Measurements from ENCODE around the gene SLC6A12. TPM values are rescaled to one million over a fixed set of nuclear protein-coding genes. Genes with fewer than 3 reads are reported as not detected.
"Not testable (repeated sequence)": the region's sequence is repeated elsewhere in the genome, so short reads cannot be mapped to it uniquely, and the experiment has no call there.

The SLC6A12 gene
- total RNA-seq, 4 donors from 2014 or later: 0.13 TPM; not detected in 3

- Histone ChIP-seq H3K36me3 (no peaks in the 10 kb centered on the region), H3K27ac (no peak overlapping the region), H3K9me3 (no peaks in the 10 kb centered on the region), H3K4me3 (no peak overlapping the region), H3K27me3 (no peaks in the 10 kb centered on the region), H3K4me1 (no peaks in the 10 kb centered on the region)
- in situ Hi-C loops (cut with MboI; ENCODE audit: low sequenced_read_pairs in 4 of 4) (no loop called here), intact Hi-C loops (cut with DNase I; ENCODE audit: low total_unique reads) (no loop called here)
- no peak for TF ChIP-seq CTCF (IDR thresholded peaks at IDR 0.05 in 4 of 5, conservative IDR thresholded peaks at IDR 0.05 in 1 of 5)
- TF ChIP-seq POLR2A (IDR thresholded peaks at IDR 0.05): no peak
- DNase-seq (no peak), ATAC-seq (no peak)
Observed at GRCh38 chr12:220491-220890, 6.5 kb upstream of the SLC6A12 start.

GRCh38 chr12:219891-220352, 6.0 kb upstream of the SLC6A12 start:
- H3K36me3 ChIP-seq: no peaks in the 10 kb centered on the region
- ATAC-seq: no peak
- TF ChIP-seq CTCF (IDR thresholded peaks at IDR 0.05 in 4 of 5, conservative IDR thresholded peaks at IDR 0.05 in 1 of 5) (peak; percentile 38 to 64 (median 48)), POLR2A (IDR thresholded peaks at IDR 0.05) (no peak)
- in situ Hi-C loops (cut with MboI; ENCODE audit: low sequenced_read_pairs in 4 of 4) (no loop called here), intact Hi-C loops (cut with DNase I; ENCODE audit: low total_unique reads) (no loop called here)
- no peaks in the 10 kb centered on the region for H3K27me3 ChIP-seq
- no peak overlapping the region for H3K27ac ChIP-seq
- no peaks in the 10 kb centered on the region for H3K9me3 ChIP-seq
- peak in 1 of 2 donors; percentile 34 for DNase-seq
- no peaks in the 10 kb centered on the region for H3K4me1 ChIP-seq
- H3K4me3 ChIP-seq: no peak overlapping the region

GRCh38 chr12:218728-219590, 5.0 kb upstream of the SLC6A12 start:
- H3K9me3 ChIP-seq: no peaks in the 10 kb centered on the region
- ATAC-seq (no peak), DNase-seq (no peak)
- H3K4me1 ChIP-seq: no peaks in the 10 kb centered on the region
- H3K27ac ChIP-seq: no peak overlapping the region
- H3K4me3 ChIP-seq: no peak overlapping the region
- TF ChIP-seq CTCF (IDR thresholded peaks at IDR 0.05 in 4 of 5, conservative IDR thresholded peaks at IDR 0.05 in 1 of 5) (no peak), POLR2A (IDR thresholded peaks at IDR 0.05) (no peak)
- H3K36me3 ChIP-seq: no peaks in the 10 kb centered on the region
- in situ Hi-C loops (cut with MboI; ENCODE audit: low sequenced_read_pairs in 4 of 4): no loop called here
- peaks cover 0 to 5% (median 4%) of the 10 kb centered on the region in 3 donors for H3K27me3 ChIP-seq
- intact Hi-C loops (cut with DNase I; ENCODE audit: low total_unique reads): no loop called here

- intact Hi-C loops (cut with DNase I; ENCODE audit: low total_unique reads): no loop called here
- no peak for TF ChIP-seq CTCF (IDR thresholded peaks at IDR 0.05 in 4 of 5, conservative IDR thresholded peaks at IDR 0.05 in 1 of 5)
- TF ChIP-seq POLR2A (IDR thresholded peaks at IDR 0.05): no peak
- H3K4me1 ChIP-seq: no peaks in the 10 kb centered on the region
- ATAC-seq (no peak), DNase-seq (no peak)
- H3K27me3 ChIP-seq: peaks cover 4 to 10% (median 9%) of the 10 kb centered on the region in 3 donors
- H3K9me3 ChIP-seq: no peaks in the 10 kb centered on the region
- no peak overlapping the region for H3K4me3 ChIP-seq
- in situ Hi-C loops (cut with MboI; ENCODE audit: low sequenced_read_pairs in 4 of 4): no loop called here
- no peaks in the 10 kb centered on the region for H3K36me3 ChIP-seq
- H3K27ac ChIP-seq: no peak overlapping the region
Observed at GRCh38 chr12:218221-218620, 4.3 kb upstream of the SLC6A12 start.

- ATAC-seq; H3K9me3 ChIP-seq; in situ Hi-C loops (cut with MboI; ENCODE audit: low sequenced_read_pairs in 4 of 4); intact Hi-C loops (cut with DNase I; ENCODE audit: low total_unique reads); H3K27ac ChIP-seq; DNase-seq; H3K4me3 ChIP-seq; H3K4me1 ChIP-seq; H3K36me3 ChIP-seq: not testable (repeated sequence)
- peaks cover 11 to 16% (median 16%) of the 10 kb centered on the region in 3 donors for H3K27me3 ChIP-seq
Observed at GRCh38 chr12:217029-217428, 3.1 kb upstream of the SLC6A12 start.

All from gastrocnemius medialis (tissue), 4 donors.